Esophagus muscularis mucosa (tissue), 4 donors: Measurements from ENCODE around the gene PRKN. TPM values are rescaled to one million over a fixed set of nuclear protein-coding genes. Genes with fewer than 3 reads are reported as not detected.

Experiments used
- DNase-seq: peaks from one replicate; pipeline ENCODE4 v3.0.0-alpha.2; 2017; ENCODE audit errors: extremely low spot score
- H3K27ac ChIP-seq, 4 donors: fragments of 200-600 bp; sonication (generic); replicated peaks in 1 of 4; 1 replicate in 3 of 4; 2 replicates in 1 of 4; pipeline ENCODE4 v1.5.1; 2016 to 2019; ENCODE audit warnings: mild to moderate bottlenecking in 1 of 4
- H3K27me3 ChIP-seq, 4 donors: fragments of 200-600 bp; sonication (generic); one replicate each; pipeline versions ENCODE4 v1.5.1 to v1.6.0; 2016 to 2019
- H3K36me3 ChIP-seq, 4 donors: fragments of 200-600 bp; sonication (generic); one replicate each; pipeline ENCODE4 v1.5.1; 2016 to 2019
- H3K4me1 ChIP-seq, 4 donors: fragments of 200-600 bp; sonication (generic); one replicate each; pipeline ENCODE4 v1.5.1; 2016 to 2019
- H3K4me3 ChIP-seq, 4 donors: fragments of 200-600 bp; sonication (generic); 1 replicate in 2 of 4; 2 replicates in 2 of 4; pipeline ENCODE4 v1.5.1; 2016 to 2019; ENCODE audit warnings: mild to moderate bottlenecking in 4 of 4, moderate library complexity in 1 of 4
- H3K9me3 ChIP-seq, 4 donors: fragments of 200-600 bp; sonication (generic); 1 replicate in 3 of 4; 2 replicates in 1 of 4; pipeline ENCODE4 v1.5.1; 2016 to 2019
- CTCF ChIP-seq, 3 experiments: fragments of 200-600 bp in 2 of 3; fragments of 450-650 bp in 1 of 3; sonication (generic) in 2 of 3; IDR thresholded peaks; one replicate each; pipeline ENCODE4 v1.5.1; 2017 to 2019; ENCODE audit warnings: antibody characterized with exemption in 3 of 3, mild to moderate bottlenecking in 2 of 3, moderate library complexity in 1 of 3
- EP300 ChIP-seq: sonication (generic); formaldehyde crosslinking; IDR thresholded peaks from one replicate; pipeline ENCODE4 v1.6.1; 2017; ENCODE audit warnings: antibody characterized with exemption
- POLR2A ChIP-seq: fragments of 450-650 bp; IDR thresholded peaks from one replicate; pipeline ENCODE4 v1.6.1; 2017; ENCODE audit warnings: antibody characterized with exemption, moderate library complexity, mild to moderate bottlenecking, low read depth
- POLR2AphosphoS5 ChIP-seq, 2 donors: sonication (generic); formaldehyde crosslinking; IDR thresholded peaks; one replicate each; pipeline ENCODE4 v1.6.1; 2017; ENCODE audit warnings: antibody characterized with exemption in 2 of 2
- WGBS: methylation state at CpG from one replicate; pipeline ENCODE4 v1.1.5; 2018; 5-methylcytosine and 5-hydroxymethylcytosine counted together
- intact Hi-C: fragments of 100-400 bp; cut with DNase I; formaldehyde crosslinking; loops from one replicate; pipeline ENCODE4 v1.15.1; 2023
- total RNA-seq, 4 donors: library from RNA; depleted of rRNA; stranded (reverse); fragments of >200 nt; gene quantifications; one replicate each; pipeline versions ENCODE4 v1.1.0 to v1.2.1, GENCODE V29; 2016

PRKN gene
- total RNA-seq, 4 donors from 2014 or later: 9.6 to 14.5 (median 10.8) TPM

- TF ChIP-seq CTCF (IDR thresholded peaks at IDR 0.05) (peak; percentile 36 to 53 (median 37)), POLR2AphosphoS5 (IDR thresholded peaks at IDR 0.05) (no peak), POLR2A (no peak), EP300 (no peak)
- H3K27me3 ChIP-seq: no peaks in the 10 kb centered on the region
- no peaks in the 10 kb centered on the region for H3K36me3 ChIP-seq
- intact Hi-C loops: loop anchor here (5.0 kb wide), 2 partner anchors 278 to 298 kb away; no protein-coding TSS in a partner anchor
- DNase-seq: no peak
- H3K9me3 ChIP-seq: no peaks in the 10 kb centered on the region
- no peak overlapping the region for H3K4me3 ChIP-seq
- 69% methylated on average over 3 of the region's 3 CpGs for WGBS
- H3K4me1 ChIP-seq: no peaks in the 10 kb centered on the region
- no peak overlapping the region for H3K27ac ChIP-seq
These were observed 1032.6 kb downstream of the PRKN start for GRCh38 chr6:161694995-161695394.

- no peak for DNase-seq
- Histone ChIP-seq H3K36me3 (no peaks in the 10 kb centered on the region), H3K9me3 (no peaks in the 10 kb centered on the region), H3K27me3 (no peaks in the 10 kb centered on the region), H3K4me1 (no peaks in the 10 kb centered on the region), H3K27ac (no peak overlapping the region), H3K4me3 (no peak overlapping the region)
- TF ChIP-seq POLR2AphosphoS5 (IDR thresholded peaks at IDR 0.05) (no peak), POLR2A (no peak), CTCF (IDR thresholded peaks at IDR 0.05) (no peak), EP300 (no peak)
- intact Hi-C loops: no loop called here
- WGBS: 95% methylated on average over 4 of the region's 4 CpGs
These were observed 1040.9 kb downstream of the PRKN start for GRCh38 chr6:161686655-161687054.

- DNase-seq: no peak
- intact Hi-C loops: no loop called here
- no peak overlapping the region for H3K4me3 ChIP-seq
- no peak overlapping the region for H3K27ac ChIP-seq
- H3K27me3 ChIP-seq: no peaks in the 10 kb centered on the region
- no peak for TF ChIP-seq CTCF (IDR thresholded peaks at IDR 0.05)
- TF ChIP-seq EP300: no peak
- no peak for TF ChIP-seq POLR2AphosphoS5 (IDR thresholded peaks at IDR 0.05)
- TF ChIP-seq POLR2A: no peak
- no peaks in the 10 kb centered on the region for H3K9me3 ChIP-seq
- no peaks in the 10 kb centered on the region for H3K36me3 ChIP-seq
- 76% methylated on average over 6 of the region's 6 CpGs for WGBS
- H3K4me1 ChIP-seq: no peaks in the 10 kb centered on the region
These were observed 1042.7 kb downstream of the PRKN start for GRCh38 chr6:161684731-161685475.

- DNase-seq: no peak
- 96% methylated on average over 5 of the region's 5 CpGs for WGBS
- Histone ChIP-seq H3K9me3 (no peaks in the 10 kb centered on the region), H3K36me3 (no peaks in the 10 kb centered on the region), H3K27me3 (no peaks in the 10 kb centered on the region), H3K4me1 (no peaks in the 10 kb centered on the region), H3K4me3 (no peak overlapping the region), H3K27ac (no peak overlapping the region)
- intact Hi-C loops: no loop called here
- TF ChIP-seq CTCF (IDR thresholded peaks at IDR 0.05) (no peak), POLR2A (no peak), EP300 (no peak), POLR2AphosphoS5 (IDR thresholded peaks at IDR 0.05) (no peak)
These were observed 1044.2 kb downstream of the PRKN start for GRCh38 chr6:161683400-161683799.
